Upper lobe of left lung (tissue), 6 donors: Measurements from ENCODE around the gene MAK. TPM values are rescaled to one million over a fixed set of nuclear protein-coding genes. Genes with fewer than 3 reads are reported as not detected.
"Not testable (repeated sequence)": the region's sequence is repeated elsewhere in the genome, so short reads cannot be mapped to it uniquely, and the experiment has no call there.

Experiments
- ATAC-seq, 2 donors: fragments of 200-7000 bp; cut with Tn5 transposase; one replicate each; pipeline ENCODE4 v1.9.1; 2022; ENCODE audit warnings: mild to moderate bottlenecking in 2 of 2, moderate library complexity in 2 of 2; ENCODE audit not compliant: low FRiP score in 2 of 2
- DNase-seq, 2 donors: peaks; one replicate each; pipeline ENCODE4 v3.0.0-alpha.2; 2019 to 2020
- H3K27ac ChIP-seq, 4 donors: fragments of 200-600 bp; sonication (generic); one replicate each; pipeline ENCODE4 v1.5.1; 2016 to 2019
- H3K27me3 ChIP-seq, 4 donors: fragments of 200-600 bp; sonication (generic); one replicate each; pipeline ENCODE4 v1.5.1; 2017 to 2019
- H3K36me3 ChIP-seq, 4 donors: fragments of 200-600 bp; sonication (generic); one replicate each; pipeline ENCODE4 v1.5.1; 2016 to 2019
- H3K4me1 ChIP-seq, 4 donors: fragments of 200-600 bp; sonication (generic); one replicate each; pipeline ENCODE4 v1.5.1; 2018 to 2019
- H3K4me3 ChIP-seq, 4 donors: fragments of 200-600 bp; sonication (generic); one replicate each; pipeline ENCODE4 v1.5.1; 2017 to 2019; ENCODE audit warnings: mild to moderate bottlenecking in 2 of 4, moderate library complexity in 1 of 4
- H3K9me3 ChIP-seq, 4 donors: fragments of 200-600 bp; sonication (generic); one replicate each; pipeline ENCODE4 v1.5.1; 2018 to 2019
- EP300 ChIP-seq, 4 donors: sonication (generic); formaldehyde crosslinking; IDR thresholded peaks; one replicate each; pipeline ENCODE4 v1.5.1; 2017; ENCODE audit warnings: antibody characterized with exemption in 4 of 4, control low read depth in 2 of 4
- POLR2A ChIP-seq, 4 donors: fragments of 450-650 bp; IDR thresholded peaks; one replicate each; pipeline ENCODE4 v1.5.1; 2016 to 2017; ENCODE audit warnings: antibody characterized with exemption in 4 of 4, mild to moderate bottlenecking in 2 of 4
- POLR2AphosphoS5 ChIP-seq, 2 donors: sonication (generic); formaldehyde crosslinking; IDR thresholded peaks; one replicate each; pipeline ENCODE4 v1.5.1; 2017; ENCODE audit warnings: antibody characterized with exemption in 2 of 2
- WGBS, 2 donors: methylation state at CpG; one replicate each; pipeline ENCODE4 v1.1.5; 2017 to 2018; 5-methylcytosine and 5-hydroxymethylcytosine counted together
- total RNA-seq, 6 donors: library from RNA; depleted of rRNA in 4 of 6; stranded (reverse); fragments of >200 nt in 4 of 6; gene quantifications; one replicate each; pipeline versions ENCODE4 v1.1.0 to v1.2.1, GENCODE V29; 2016 to 2021
- TF ChIP-seq, protein P1 (sequence below), 6 experiments: fragments of 450-650 bp in 4 of 6; fragments of 200-600 bp in 2 of 6; sonication (generic) in 2 of 6; IDR thresholded peaks; one replicate each; pipeline ENCODE4 v1.5.1; 2016 to 2019; ENCODE audit warnings: antibody characterized with exemption in 6 of 6
- donor health status: DM: no; HTN: no; CAD: no; lungs with moderate emphysema.
- donor health status: DM: no; HTN: yes; CAD: no; lungs with severe emphysema.

Gene MAK
- total RNA-seq, 6 donors from 2014 or later: 0.57 to 5.3 (median 1.8) TPM; not detected in 1

- TF ChIP-seq EP300 (IDR thresholded peaks at IDR 0.05): no peak
- 89 to 94% methylated on average over 2 of the region's 2 CpGs for WGBS, 2 donors
- no peaks in the 10 kb centered on the region for H3K36me3 ChIP-seq
Measured at GRCh38 chr6:10831609-10832008, 6.7 kb downstream of the MAK start.

GRCh38 chr6:10824819-10825218 is 13.5 kb downstream of the MAK start:
- Histone ChIP-seq H3K9me3 (no peaks in the 10 kb centered on the region), H3K27me3 (no peaks in the 10 kb centered on the region), H3K4me1 (no peaks in the 10 kb centered on the region), H3K36me3 (no peaks in the 10 kb centered on the region), H3K27ac (no peak overlapping the region), H3K4me3 (no peak overlapping the region)
- no peak for TF ChIP-seq EP300 (IDR thresholded peaks at IDR 0.05)
- TF ChIP-seq, protein P1, sequence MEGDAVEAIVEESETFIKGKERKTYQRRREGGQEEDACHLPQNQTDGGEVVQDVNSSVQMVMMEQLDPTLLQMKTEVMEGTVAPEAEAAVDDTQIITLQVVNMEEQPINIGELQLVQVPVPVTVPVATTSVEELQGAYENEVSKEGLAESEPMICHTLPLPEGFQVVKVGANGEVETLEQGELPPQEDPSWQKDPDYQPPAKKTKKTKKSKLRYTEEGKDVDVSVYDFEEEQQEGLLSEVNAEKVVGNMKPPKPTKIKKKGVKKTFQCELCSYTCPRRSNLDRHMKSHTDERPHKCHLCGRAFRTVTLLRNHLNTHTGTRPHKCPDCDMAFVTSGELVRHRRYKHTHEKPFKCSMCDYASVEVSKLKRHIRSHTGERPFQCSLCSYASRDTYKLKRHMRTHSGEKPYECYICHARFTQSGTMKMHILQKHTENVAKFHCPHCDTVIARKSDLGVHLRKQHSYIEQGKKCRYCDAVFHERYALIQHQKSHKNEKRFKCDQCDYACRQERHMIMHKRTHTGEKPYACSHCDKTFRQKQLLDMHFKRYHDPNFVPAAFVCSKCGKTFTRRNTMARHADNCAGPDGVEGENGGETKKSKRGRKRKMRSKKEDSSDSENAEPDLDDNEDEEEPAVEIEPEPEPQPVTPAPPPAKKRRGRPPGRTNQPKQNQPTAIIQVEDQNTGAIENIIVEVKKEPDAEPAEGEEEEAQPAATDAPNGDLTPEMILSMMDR (IDR thresholded peaks at IDR 0.05): no peak
- TF ChIP-seq POLR2AphosphoS5 (IDR thresholded peaks at IDR 0.05): no peak
- TF ChIP-seq POLR2A (IDR thresholded peaks at IDR 0.05): no peak
- no peak for DNase-seq
- 94 to 98% methylated on average over 6 of the region's 6 CpGs for WGBS, 2 donors
- no peak for ATAC-seq

More at GRCh38 chr6:10831609-10832008, 6.7 kb downstream of the MAK start:
- Histone ChIP-seq H3K4me1 (no peaks in the 10 kb centered on the region), H3K4me3 (no peak overlapping the region), H3K27ac (no peak overlapping the region), H3K27me3 (peaks cover 0 to 5% (median 0%) of the 10 kb centered on the region in 4 donors), H3K9me3 (no peaks in the 10 kb centered on the region)
- no peak for DNase-seq
- no peak for ATAC-seq

DNA sequence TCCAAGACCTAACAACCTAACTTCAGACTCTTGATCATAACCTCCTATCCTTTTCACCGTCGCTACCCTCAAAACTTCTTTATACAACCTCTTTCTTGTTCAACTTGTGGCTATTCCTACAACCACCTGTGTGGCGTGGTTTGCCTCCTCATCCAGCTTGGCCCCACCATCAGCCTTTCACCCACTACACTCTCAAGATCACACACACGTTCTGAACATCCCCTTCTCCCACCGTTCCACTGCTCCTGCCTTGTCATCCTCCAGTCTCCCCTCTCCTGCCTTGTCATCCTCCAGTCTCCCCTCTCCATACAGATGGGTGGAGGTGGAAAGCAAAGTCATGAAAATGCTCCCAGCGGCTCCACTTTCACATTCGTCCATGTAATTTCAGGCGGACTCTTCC is 14.0 kb downstream of the MAK start:
- H3K9me3 ChIP-seq: no peaks in the 10 kb centered on the region
- ATAC-seq: no peak
- no peak overlapping the region for H3K4me3 ChIP-seq
- DNase-seq: no peak
- no peak overlapping the region for H3K27ac ChIP-seq
- no peaks in the 10 kb centered on the region for H3K27me3 ChIP-seq
- 89 to 95% methylated on average over 8 of the region's 8 CpGs for WGBS, 2 donors
- H3K4me1 ChIP-seq: no peaks in the 10 kb centered on the region
- no peaks in the 10 kb centered on the region for H3K36me3 ChIP-seq
- no peak for TF ChIP-seq POLR2AphosphoS5 (IDR thresholded peaks at IDR 0.05)
- TF ChIP-seq EP300 (IDR thresholded peaks at IDR 0.05): no peak
- no peak for TF ChIP-seq POLR2A (IDR thresholded peaks at IDR 0.05)
- TF ChIP-seq, protein P1 (IDR thresholded peaks at IDR 0.05): no peak

DNA sequence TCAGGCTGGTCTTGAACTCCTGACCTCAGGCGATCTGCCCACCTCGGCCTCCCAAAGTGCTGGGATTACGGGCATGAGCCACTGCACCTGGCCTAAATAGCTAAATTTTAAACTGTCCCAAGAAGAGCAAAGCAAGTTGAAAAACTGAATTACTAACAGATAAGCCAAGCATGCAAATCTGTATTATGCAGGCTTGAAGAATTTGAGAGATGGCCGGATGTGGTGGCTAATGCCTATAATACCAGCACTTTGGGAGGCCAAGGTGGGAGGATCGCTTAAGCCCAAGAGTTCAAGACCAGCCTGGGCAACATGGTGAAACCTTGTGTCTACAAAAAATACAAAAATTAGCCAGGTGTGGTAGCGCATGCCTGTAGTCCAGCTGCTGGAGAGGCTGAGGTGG is 24.2 kb downstream of the MAK start:
- H3K27ac ChIP-seq, H3K36me3 ChIP-seq, H3K4me1 ChIP-seq, H3K9me3 ChIP-seq, ATAC-seq, H3K27me3 ChIP-seq, DNase-seq, H3K4me3 ChIP-seq: not testable (repeated sequence)
- WGBS, 2 donors: 94 to 96% methylated on average over 6 of the region's 6 CpGs

- Histone ChIP-seq H3K4me3 (no peak overlapping the region), H3K27ac (no peak overlapping the region), H3K36me3 (no peaks in the 10 kb centered on the region), H3K4me1 (no peaks in the 10 kb centered on the region), H3K9me3 (no peaks in the 10 kb centered on the region), H3K27me3 (no peaks in the 10 kb centered on the region)
- WGBS, 2 donors: 86 to 90% methylated on average over 6 of the region's 6 CpGs
- no peak for TF ChIP-seq POLR2AphosphoS5 (IDR thresholded peaks at IDR 0.05)
- no peak for TF ChIP-seq EP300 (IDR thresholded peaks at IDR 0.05)
- TF ChIP-seq, protein P1 (IDR thresholded peaks at IDR 0.05): no peak
- no peak for TF ChIP-seq POLR2A (IDR thresholded peaks at IDR 0.05)
- DNase-seq (no peak), ATAC-seq (no peak)
Measured at GRCh38 chr6:10809098-10809497, 29.2 kb downstream of the MAK start.

- no peak overlapping the region for H3K27ac ChIP-seq
- H3K4me3 ChIP-seq: no peak overlapping the region
- TF ChIP-seq EP300 (IDR thresholded peaks at IDR 0.05): no peak
- TF ChIP-seq, protein P1 (IDR thresholded peaks at IDR 0.05): no peak
- no peak for TF ChIP-seq POLR2AphosphoS5 (IDR thresholded peaks at IDR 0.05)
- no peak for TF ChIP-seq POLR2A (IDR thresholded peaks at IDR 0.05)
- no peaks in the 10 kb centered on the region for H3K27me3 ChIP-seq
- H3K36me3 ChIP-seq: no peaks in the 10 kb centered on the region
- WGBS, 2 donors: 94% methylated on average over 4 of the region's 4 CpGs
- no peak for DNase-seq
- no peaks in the 10 kb centered on the region for H3K9me3 ChIP-seq
- ATAC-seq: no peak
- H3K4me1 ChIP-seq: no peaks in the 10 kb centered on the region
Measured at GRCh38 chr6:10808376-10808775, 30.0 kb downstream of the MAK start.
